WTC11 (cell line): ENCODE results near the gene TGM2. TPM values are rescaled to one million over a fixed set of nuclear protein-coding genes. Genes with fewer than 3 reads are reported as not detected.

Experiments
- ATAC-seq: fragments of 200-7000 bp; cut with Tn5 transposase; 2 replicates; pipeline ENCODE4 v1.10.0; 2021; ENCODE audit warnings: mild to moderate bottlenecking, moderate library complexity
- CTCF ChIA-PET: fragments of 300-600 bp; sonication (Branson Sonifier 250); formaldehyde crosslinking; loops from one replicate; lab custom pipeline; 2021; ENCODE audit warnings: antibody characterized with exemption; lab: Charles Lee
- POLR2A ChIA-PET: fragments of 350-600 bp; sonication (Branson Sonifier 250); formaldehyde crosslinking; loops from one replicate; lab custom pipeline; 2021; ENCODE audit warnings: antibody characterized with exemption; lab: Charles Lee
- DNase-seq: peaks from one replicate; pipeline ENCODE4 v3.0.0; 2021; ENCODE audit warnings: low spot score
- H3K27ac Mint-ChIP-seq: 2 replicates; pipeline ENCODE4 v1.8.0; 2021; ENCODE audit warnings: mixed read lengths
- H3K27me3 Mint-ChIP-seq: 2 replicates; pipeline ENCODE4 v1.8.0; 2021; ENCODE audit warnings: low read depth, mild to moderate bottlenecking, moderate library complexity, mixed read lengths
- H3K36me3 Mint-ChIP-seq: 2 replicates; pipeline ENCODE4 v1.8.0; 2021; ENCODE audit warnings: mixed read lengths
- H3K4me1 Mint-ChIP-seq: 2 replicates; pipeline ENCODE4 v1.8.0; 2022; ENCODE audit warnings: mixed read lengths
- H3K4me3 Mint-ChIP-seq: 2 replicates; pipeline ENCODE4 v1.8.0; 2021; ENCODE audit warnings: mild to moderate bottlenecking, moderate library complexity, mixed read lengths
- H3K9me3 Mint-ChIP-seq: 2 replicates; pipeline ENCODE4 v1.8.0; 2021; ENCODE audit warnings: mixed read lengths
- CBFB ChIP-seq: sonication (generic); formaldehyde crosslinking; IDR thresholded peaks from 2 replicates; pipeline ENCODE4 v1.8.1; 2022; ENCODE audit warnings: mild to moderate bottlenecking, low read depth, missing genetic modification reagents
- ELF4 ChIP-seq: sonication (generic); formaldehyde crosslinking; IDR thresholded peaks from 2 replicates; pipeline ENCODE4 v1.8.1; 2022; ENCODE audit warnings: low read depth, mild to moderate bottlenecking, moderate library complexity, missing genetic modification reagents
- FOXK1 ChIP-seq: sonication (generic); formaldehyde crosslinking; IDR thresholded peaks from 2 replicates; pipeline ENCODE4 v1.8.0; 2022; ENCODE audit warnings: mild to moderate bottlenecking, moderate library complexity, missing genetic modification reagents
- GRHL2 ChIP-seq: fragments of 250-450 bp; sonication (Bioruptor Pico); IDR thresholded peaks from 2 replicates; pipeline ENCODE4 v1.8.0; 2022; ENCODE audit warnings: mild to moderate bottlenecking, moderate library complexity; ENCODE audit not compliant: insufficient replicate concordance, severe bottlenecking
- JUN ChIP-seq: sonication (generic); formaldehyde crosslinking; IDR thresholded peaks from 2 replicates; pipeline ENCODE4 v1.8.0; 2023; ENCODE audit warnings: mild to moderate bottlenecking, missing genetic modification reagents
- OVOL2 ChIP-seq: fragments of 250-450 bp; sonication (Bioruptor Pico); IDR thresholded peaks from 2 replicates; pipeline ENCODE4 v1.9.0; 2021; ENCODE audit warnings: mild to moderate bottlenecking, borderline replicate concordance
- SMAD4 ChIP-seq: sonication (generic); formaldehyde crosslinking; IDR thresholded peaks from 2 replicates; pipeline ENCODE4 v1.8.0; 2022; ENCODE audit warnings: mild to moderate bottlenecking, missing genetic modification reagents
- STAT6 ChIP-seq: sonication (generic); formaldehyde crosslinking; conservative IDR thresholded peaks from 2 replicates; pipeline ENCODE4 v1.8.1; 2023; ENCODE audit warnings: mild to moderate bottlenecking, low read depth, missing genetic modification reagents, moderate library complexity
- TP53 ChIP-seq: sonication (generic); formaldehyde crosslinking; IDR thresholded peaks from 2 replicates; pipeline ENCODE4 v1.8.1; 2023; ENCODE audit warnings: mild to moderate bottlenecking, missing genetic modification reagents
- ZNF232 ChIP-seq: sonication (generic); formaldehyde crosslinking; IDR thresholded peaks from 2 replicates; pipeline ENCODE4 v1.8.0; 2022; ENCODE audit warnings: mild to moderate bottlenecking, missing genetic modification reagents
- ZNF396 ChIP-seq: fragments of 250-450 bp; sonication (Bioruptor Pico); IDR thresholded peaks from 2 replicates; pipeline ENCODE4 v1.8.0; 2021; ENCODE audit warnings: mild to moderate bottlenecking, moderate library complexity, borderline replicate concordance
- total RNA-seq: library from RNA; stranded (reverse); gene quantifications from 3 replicates; pipeline ENCODE4 v1.2.3, GENCODE V29; 2021
- TF ChIP-seq, protein P1 (sequence below): sonication (generic); formaldehyde crosslinking; IDR thresholded peaks from 2 replicates; pipeline ENCODE4 v1.8.1; 2023; ENCODE audit warnings: mild to moderate bottlenecking, missing genetic modification reagents, borderline replicate concordance
- TF ChIP-seq, protein P2 (sequence below): sonication (generic); formaldehyde crosslinking; IDR thresholded peaks from 2 replicates; pipeline ENCODE4 v1.8.1; 2023; ENCODE audit warnings: mild to moderate bottlenecking, moderate library complexity, missing genetic modification reagents
- TF ChIP-seq, protein P3 (sequence below): fragments of 250-450 bp; sonication (Bioruptor Pico); IDR thresholded peaks from 2 replicates; pipeline ENCODE4 v2.1.2; 2022; ENCODE audit warnings: mild to moderate bottlenecking, moderate library complexity
- TF ChIP-seq, protein P4 (sequence below): sonication (generic); formaldehyde crosslinking; IDR thresholded peaks from 2 replicates; pipeline ENCODE4 v1.8.1; 2022; ENCODE audit warnings: missing genetic modification reagents, borderline replicate concordance
- TF ChIP-seq, protein P5 (sequence below): fragments of 200-600 bp; IDR thresholded peaks from 2 replicates; pipeline ENCODE4 v1.8.0; 2022; ENCODE audit warnings: antibody characterized with exemption

TGM2 gene
- total RNA-seq, 1 experiment from 2014 or later, result 1.5 TPM

DNA sequence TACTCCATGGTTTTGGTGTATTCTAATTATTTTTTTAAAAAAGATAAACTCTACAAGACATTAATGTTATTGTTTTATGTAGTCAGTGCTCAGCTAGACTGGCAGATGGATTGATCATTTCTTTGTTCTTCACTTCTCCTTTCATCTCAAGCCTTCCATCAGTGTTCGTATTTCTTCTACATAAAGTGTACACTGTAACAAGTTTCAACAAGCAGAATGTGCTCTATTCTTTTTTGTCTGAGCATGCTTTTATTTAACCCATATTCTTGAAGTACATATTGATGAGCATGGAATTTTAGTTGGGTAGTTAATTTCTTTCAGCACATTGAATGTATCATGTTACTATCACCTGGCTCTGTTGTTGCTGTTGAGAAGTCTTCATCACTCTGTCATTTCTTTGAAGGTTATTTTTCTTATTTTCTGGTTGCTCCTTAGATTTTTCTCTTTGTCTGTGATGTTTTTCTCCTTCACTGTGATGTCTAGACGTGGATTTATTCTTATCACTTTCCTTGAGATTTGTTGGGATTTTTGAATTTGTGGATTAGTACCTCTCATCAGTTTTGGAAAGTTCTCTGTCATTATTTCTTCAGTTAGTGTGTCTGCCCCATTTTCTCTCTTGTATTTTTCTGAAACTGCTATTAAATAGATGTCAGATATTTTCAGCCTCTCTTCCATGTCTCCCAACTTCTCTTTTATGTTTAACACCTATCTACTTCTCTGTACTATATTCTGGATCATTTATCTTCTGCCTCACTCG lies 48.5 kb downstream of the TGM2 start (continued):
- TF ChIP-seq, protein P1, sequence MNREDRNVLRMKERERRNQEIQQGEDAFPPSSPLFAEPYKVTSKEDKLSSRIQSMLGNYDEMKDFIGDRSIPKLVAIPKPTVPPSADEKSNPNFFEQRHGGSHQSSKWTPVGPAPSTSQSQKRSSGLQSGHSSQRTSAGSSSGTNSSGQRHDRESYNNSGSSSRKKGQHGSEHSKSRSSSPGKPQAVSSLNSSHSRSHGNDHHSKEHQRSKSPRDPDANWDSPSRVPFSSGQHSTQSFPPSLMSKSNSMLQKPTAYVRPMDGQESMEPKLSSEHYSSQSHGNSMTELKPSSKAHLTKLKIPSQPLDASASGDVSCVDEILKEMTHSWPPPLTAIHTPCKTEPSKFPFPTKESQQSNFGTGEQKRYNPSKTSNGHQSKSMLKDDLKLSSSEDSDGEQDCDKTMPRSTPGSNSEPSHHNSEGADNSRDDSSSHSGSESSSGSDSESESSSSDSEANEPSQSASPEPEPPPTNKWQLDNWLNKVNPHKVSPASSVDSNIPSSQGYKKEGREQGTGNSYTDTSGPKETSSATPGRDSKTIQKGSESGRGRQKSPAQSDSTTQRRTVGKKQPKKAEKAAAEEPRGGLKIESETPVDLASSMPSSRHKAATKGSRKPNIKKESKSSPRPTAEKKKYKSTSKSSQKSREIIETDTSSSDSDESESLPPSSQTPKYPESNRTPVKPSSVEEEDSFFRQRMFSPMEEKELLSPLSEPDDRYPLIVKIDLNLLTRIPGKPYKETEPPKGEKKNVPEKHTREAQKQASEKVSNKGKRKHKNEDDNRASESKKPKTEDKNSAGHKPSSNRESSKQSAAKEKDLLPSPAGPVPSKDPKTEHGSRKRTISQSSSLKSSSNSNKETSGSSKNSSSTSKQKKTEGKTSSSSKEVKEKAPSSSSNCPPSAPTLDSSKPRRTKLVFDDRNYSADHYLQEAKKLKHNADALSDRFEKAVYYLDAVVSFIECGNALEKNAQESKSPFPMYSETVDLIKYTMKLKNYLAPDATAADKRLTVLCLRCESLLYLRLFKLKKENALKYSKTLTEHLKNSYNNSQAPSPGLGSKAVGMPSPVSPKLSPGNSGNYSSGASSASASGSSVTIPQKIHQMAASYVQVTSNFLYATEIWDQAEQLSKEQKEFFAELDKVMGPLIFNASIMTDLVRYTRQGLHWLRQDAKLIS (CRISPR knock-in tag), result no peak
- TF ChIP-seq ELF4 (CRISPR knock-in tag), result no peak
- TF ChIP-seq ZNF232 (CRISPR knock-in tag), result no peak
- no peak for TF ChIP-seq SMAD4

DNA sequence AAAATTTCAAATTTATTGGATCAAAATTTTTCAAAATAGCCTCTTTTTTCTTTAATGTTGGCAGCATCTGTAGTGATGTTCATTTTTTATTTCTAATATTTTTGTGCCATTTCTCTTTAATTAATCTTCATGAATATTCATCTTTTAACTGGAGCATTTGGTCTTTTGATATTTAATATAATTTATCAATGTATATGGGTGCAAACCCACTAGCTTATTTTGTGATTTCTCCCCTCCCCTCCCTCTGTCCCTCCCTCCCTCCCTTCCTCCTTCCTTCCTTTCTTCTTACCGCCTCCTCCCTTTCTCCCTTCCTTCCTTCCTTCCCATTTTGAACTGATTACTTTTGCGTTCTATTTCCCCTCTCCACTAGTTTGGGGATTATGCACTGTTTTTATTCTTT lies 49.2 kb downstream of the TGM2 start:
- no peaks in the 10 kb centered on the region for H3K27me3 Mint-ChIP-seq
- no peak overlapping the region for H3K4me3 Mint-ChIP-seq
- H3K9me3 Mint-ChIP-seq, result no peaks in the 10 kb centered on the region
- no peak for ATAC-seq
- no peak overlapping the region for H3K27ac Mint-ChIP-seq
- H3K4me1 Mint-ChIP-seq, result peaks cover 3% of the 10 kb centered on the region; the same call in 1 of the 2 replicates
- H3K36me3 Mint-ChIP-seq, result no peaks in the 10 kb centered on the region
- no peak for DNase-seq
- CTCF ChIA-PET, result interaction anchor here (5.3 kb wide), 1 partner anchor 106 kb away, joined by 45 read pairs; no protein-coding TSS in a partner anchor
- POLR2A ChIA-PET, result no interaction called here
- TF ChIP-seq JUN (no peak), FOXK1 (CRISPR knock-in tag) (no peak), ZNF396 (no peak), GRHL2 (CRISPR knock-in tag) (no peak), OVOL2 (CRISPR knock-in tag) (no peak), TP53 (CRISPR knock-in tag) (no peak), CBFB (CRISPR knock-in tag) (no peak), STAT6 (CRISPR knock-in tag) (no peak), ZNF232 (CRISPR knock-in tag) (no peak)
- TF ChIP-seq, protein P2, sequence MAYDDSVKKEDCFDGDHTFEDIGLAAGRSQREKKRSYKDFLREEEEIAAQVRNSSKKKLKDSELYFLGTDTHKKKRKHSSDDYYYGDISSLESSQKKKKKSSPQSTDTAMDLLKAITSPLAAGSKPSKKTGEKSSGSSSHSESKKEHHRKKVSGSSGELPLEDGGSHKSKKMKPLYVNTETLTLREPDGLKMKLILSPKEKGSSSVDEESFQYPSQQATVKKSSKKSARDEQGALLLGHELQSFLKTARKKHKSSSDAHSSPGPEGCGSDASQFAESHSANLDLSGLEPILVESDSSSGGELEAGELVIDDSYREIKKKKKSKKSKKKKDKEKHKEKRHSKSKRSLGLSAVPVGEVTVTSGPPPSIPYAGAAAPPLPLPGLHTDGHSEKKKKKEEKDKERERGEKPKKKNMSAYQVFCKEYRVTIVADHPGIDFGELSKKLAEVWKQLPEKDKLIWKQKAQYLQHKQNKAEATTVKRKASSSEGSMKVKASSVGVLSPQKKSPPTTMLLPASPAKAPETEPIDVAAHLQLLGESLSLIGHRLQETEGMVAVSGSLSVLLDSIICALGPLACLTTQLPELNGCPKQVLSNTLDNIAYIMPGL (CRISPR knock-in tag), result no peak
- TF ChIP-seq, protein P3, sequence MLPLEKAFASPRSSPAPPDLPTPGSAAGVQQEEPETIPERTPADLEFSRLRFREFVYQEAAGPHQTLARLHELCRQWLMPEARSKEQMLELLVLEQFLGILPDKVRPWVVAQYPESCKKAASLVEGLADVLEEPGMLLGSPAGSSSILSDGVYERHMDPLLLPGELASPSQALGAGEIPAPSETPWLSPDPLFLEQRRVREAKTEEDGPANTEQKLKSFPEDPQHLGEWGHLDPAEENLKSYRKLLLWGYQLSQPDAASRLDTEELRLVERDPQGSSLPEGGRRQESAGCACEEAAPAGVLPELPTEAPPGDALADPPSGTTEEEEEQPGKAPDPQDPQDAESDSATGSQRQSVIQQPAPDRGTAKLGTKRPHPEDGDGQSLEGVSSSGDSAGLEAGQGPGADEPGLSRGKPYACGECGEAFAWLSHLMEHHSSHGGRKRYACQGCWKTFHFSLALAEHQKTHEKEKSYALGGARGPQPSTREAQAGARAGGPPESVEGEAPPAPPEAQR (CRISPR knock-in tag), result no peak
- TF ChIP-seq, protein P4, sequence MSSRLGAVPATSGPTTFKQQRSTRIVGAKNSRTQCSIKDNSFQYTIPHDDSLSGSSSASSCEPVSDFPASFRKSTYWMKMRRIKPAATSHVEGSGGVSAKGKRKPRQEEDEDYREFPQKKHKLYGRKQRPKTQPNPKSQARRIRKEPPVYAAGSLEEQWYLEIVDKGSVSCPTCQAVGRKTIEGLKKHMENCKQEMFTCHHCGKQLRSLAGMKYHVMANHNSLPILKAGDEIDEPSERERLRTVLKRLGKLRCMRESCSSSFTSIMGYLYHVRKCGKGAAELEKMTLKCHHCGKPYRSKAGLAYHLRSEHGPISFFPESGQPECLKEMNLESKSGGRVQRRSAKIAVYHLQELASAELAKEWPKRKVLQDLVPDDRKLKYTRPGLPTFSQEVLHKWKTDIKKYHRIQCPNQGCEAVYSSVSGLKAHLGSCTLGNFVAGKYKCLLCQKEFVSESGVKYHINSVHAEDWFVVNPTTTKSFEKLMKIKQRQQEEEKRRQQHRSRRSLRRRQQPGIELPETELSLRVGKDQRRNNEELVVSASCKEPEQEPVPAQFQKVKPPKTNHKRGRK (CRISPR knock-in tag), result no peak
- TF ChIP-seq, protein P5, sequence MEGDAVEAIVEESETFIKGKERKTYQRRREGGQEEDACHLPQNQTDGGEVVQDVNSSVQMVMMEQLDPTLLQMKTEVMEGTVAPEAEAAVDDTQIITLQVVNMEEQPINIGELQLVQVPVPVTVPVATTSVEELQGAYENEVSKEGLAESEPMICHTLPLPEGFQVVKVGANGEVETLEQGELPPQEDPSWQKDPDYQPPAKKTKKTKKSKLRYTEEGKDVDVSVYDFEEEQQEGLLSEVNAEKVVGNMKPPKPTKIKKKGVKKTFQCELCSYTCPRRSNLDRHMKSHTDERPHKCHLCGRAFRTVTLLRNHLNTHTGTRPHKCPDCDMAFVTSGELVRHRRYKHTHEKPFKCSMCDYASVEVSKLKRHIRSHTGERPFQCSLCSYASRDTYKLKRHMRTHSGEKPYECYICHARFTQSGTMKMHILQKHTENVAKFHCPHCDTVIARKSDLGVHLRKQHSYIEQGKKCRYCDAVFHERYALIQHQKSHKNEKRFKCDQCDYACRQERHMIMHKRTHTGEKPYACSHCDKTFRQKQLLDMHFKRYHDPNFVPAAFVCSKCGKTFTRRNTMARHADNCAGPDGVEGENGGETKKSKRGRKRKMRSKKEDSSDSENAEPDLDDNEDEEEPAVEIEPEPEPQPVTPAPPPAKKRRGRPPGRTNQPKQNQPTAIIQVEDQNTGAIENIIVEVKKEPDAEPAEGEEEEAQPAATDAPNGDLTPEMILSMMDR, result no peak
- TF ChIP-seq, protein P1 (CRISPR knock-in tag), result no peak
